ENCODE measurements around the gene CNDP1. TPM values are rescaled to one million over a fixed set of nuclear protein-coding genes. Genes with fewer than 3 reads are reported as not detected.

CNDP1 gene
- total RNA-seq, 1 donor = not detected

- no peak overlapping the region for H3K4me3 ChIP-seq (ENCODE audit: low read depth, low read length)
- TF ChIP-seq CTCF (IDR thresholded peaks at IDR 0.05; ENCODE audit: insufficient read depth, low read depth, low read length) = no peak
Measured at GRCh38 chr18:74546007-74546406, 11.7 kb downstream of the CNDP1 start.

GRCh38 chr18:74546751-74547530 is 12.6 kb downstream of the CNDP1 start:
- H3K4me3 ChIP-seq (ENCODE audit: low read depth, low read length) = no peak overlapping the region
- peak; percentile 57 for DNase-seq (ENCODE audit: low read depth)
- TF ChIP-seq CTCF (IDR thresholded peaks at IDR 0.05; ENCODE audit: insufficient read depth, low read depth, low read length) = no peak

More at GRCh38 chr18:74546007-74546406, 11.7 kb downstream of the CNDP1 start:
- no peak for DNase-seq (ENCODE audit: low read depth)

- H3K4me3 ChIP-seq (ENCODE audit: low read depth, low read length) = no peak overlapping the region
- no peak for TF ChIP-seq CTCF (IDR thresholded peaks at IDR 0.05; ENCODE audit: insufficient read depth, low read depth, low read length)
- DNase-seq (ENCODE audit: low read depth) = no peak
Measured at GRCh38 chr18:74547860-74548259, 13.6 kb downstream of the CNDP1 start.

GRCh38 chr18:74549591-74550104 is 15.3 kb downstream of the CNDP1 start:
- TF ChIP-seq CTCF (IDR thresholded peaks at IDR 0.05; ENCODE audit: insufficient read depth, low read depth, low read length) = no peak
- no peak overlapping the region for H3K4me3 ChIP-seq (ENCODE audit: low read depth, low read length)
- DNase-seq (ENCODE audit: low read depth) = no peak

- no peak for DNase-seq (ENCODE audit: low read depth)
- no peak for TF ChIP-seq CTCF (IDR thresholded peaks at IDR 0.05; ENCODE audit: insufficient read depth, low read depth, low read length)
- no peak overlapping the region for H3K4me3 ChIP-seq (ENCODE audit: low read depth, low read length)
Measured at GRCh38 chr18:74550886-74551285, 16.6 kb downstream of the CNDP1 start.

GRCh38 chr18:74551452-74551851 is 17.2 kb downstream of the CNDP1 start:
- H3K4me3 ChIP-seq (ENCODE audit: low read depth, low read length) = no peak overlapping the region
- no peak for TF ChIP-seq CTCF (IDR thresholded peaks at IDR 0.05; ENCODE audit: insufficient read depth, low read depth, low read length)

More at GRCh38 chr18:74551452-74551851, 17.2 kb downstream of the CNDP1 start:
- DNase-seq (ENCODE audit: low read depth) = no peak

Data from fibroblast of villous mesenchyme (primary cell).